IMR-90 (cell line): ENCODE data around the gene PAPPA. TPM values are rescaled to one million over a fixed set of nuclear protein-coding genes. Genes with fewer than 3 reads are reported as not detected.

ENCODE experiments used
- ATAC-seq: fragments of 200-7000 bp; cut with Tn5 transposase; 2 replicates; pipeline ENCODE4 v1.9.1; 2020; ENCODE audit warnings: low read depth, mild to moderate bottlenecking, moderate library complexity
- BruUV-seq: library from RNA; stranded (reverse); fragments of 400-500 nt; replicated peaks from 2 replicates; lab custom pipeline; 2021; lab: Mats Ljungman, UMichigan
- CTCF ChIA-PET: fragments of 300-600 bp; formaldehyde crosslinking; extraction: SDS; loops from one replicate; lab custom pipeline; 2021; ENCODE audit warnings: antibody characterized with exemption; lab: Yijun Ruan, JAX
- POLR2A ChIA-PET: fragments of 300-600 bp; sonication (Branson Sonifier 250); formaldehyde crosslinking; loops from one replicate; lab custom pipeline; 2022; ENCODE audit warnings: antibody characterized with exemption; ENCODE audit not compliant: unreplicated experiment; lab: Charles Lee
- DNase-seq: peaks from one replicate; pipeline ENCODE4 v3.0.0; 2013
- H2AFZ ChIP-seq: replicated peaks from 2 replicates; pipeline ENCODE3; 2013; ENCODE audit warnings: low read length, mild to moderate bottlenecking; ENCODE audit not compliant: poor library complexity
- H2AK5ac ChIP-seq: 2 replicates; pipeline ENCODE4 v1.6.1; 2013; ENCODE audit warnings: low read depth, low read length, inconsistent platforms
- H2AK9ac ChIP-seq: replicated peaks from 2 replicates; pipeline ENCODE3; 2013; ENCODE audit warnings: mild to moderate bottlenecking, low read depth, low read length, moderate library complexity; ENCODE audit not compliant: poor library complexity
- H2BK120ac ChIP-seq: 2 replicates; pipeline ENCODE4 v1.6.1; 2013; ENCODE audit warnings: low read depth, low read length, inconsistent platforms
- H2BK15ac ChIP-seq: 3 replicates; pipeline ENCODE4 v1.6.1; 2013; ENCODE audit warnings: low read depth, low read length, inconsistent platforms
- H2BK20ac ChIP-seq: 2 replicates; pipeline ENCODE4 v1.6.1; 2013; ENCODE audit warnings: low read depth, mild to moderate bottlenecking, inconsistent platforms, low read length, moderate library complexity
- H2BK5ac ChIP-seq: 2 replicates; pipeline ENCODE4 v1.6.1; 2013; ENCODE audit warnings: mild to moderate bottlenecking, low read depth, low read length, inconsistent platforms; ENCODE audit not compliant: poor library complexity, severe bottlenecking
- H3K14ac ChIP-seq: replicated peaks from 2 replicates; pipeline ENCODE4 v1.6.1; 2013; ENCODE audit warnings: low read depth, low read length, inconsistent platforms
- H3K18ac ChIP-seq: 2 replicates; pipeline ENCODE4 v1.6.1; 2013; ENCODE audit warnings: low read depth, low read length, control low read depth
- H3K23ac ChIP-seq: 2 replicates; pipeline ENCODE4 v1.6.1; 2013; ENCODE audit warnings: low read depth, low read length, inconsistent platforms
- H3K27ac ChIP-seq: 2 replicates; pipeline ENCODE4 v1.5.1; 2013; ENCODE audit warnings: mild to moderate bottlenecking, control low read depth, low read length; ENCODE audit not compliant: insufficient read depth
- H3K27me3 ChIP-seq: 2 replicates; pipeline ENCODE4 v1.6.1; 2013; ENCODE audit warnings: low read length; ENCODE audit not compliant: control insufficient read depth, insufficient read depth
- H3K36me3 ChIP-seq: 2 replicates; pipeline ENCODE4 v1.6.1; 2013; ENCODE audit warnings: low read length, mixed read lengths; ENCODE audit not compliant: control insufficient read depth, insufficient read depth
- H3K4ac ChIP-seq: 2 replicates; pipeline ENCODE4 v1.6.1; 2013; ENCODE audit warnings: low read depth, low read length, inconsistent platforms
- H3K4me1 ChIP-seq: 2 replicates; pipeline ENCODE4 v1.6.1; 2013; ENCODE audit warnings: low read length, mixed read lengths; ENCODE audit not compliant: control insufficient read depth, insufficient read depth
- H3K4me2 ChIP-seq: 2 replicates; pipeline ENCODE4 v1.6.1; 2013; ENCODE audit warnings: low read depth, mild to moderate bottlenecking, control low read depth, low read length, moderate library complexity
- H3K4me3 ChIP-seq: 2 replicates; pipeline ENCODE4 v1.5.1; 2013; ENCODE audit warnings: low read depth, mild to moderate bottlenecking, control low read depth, low read length, moderate library complexity; ENCODE audit not compliant: insufficient read depth
- H3K56ac ChIP-seq: 2 replicates; pipeline ENCODE4 v1.6.1; 2013; ENCODE audit warnings: low read length, inconsistent platforms; ENCODE audit not compliant: insufficient read depth; ENCODE audit errors: extremely low read depth
- H3K79me1 ChIP-seq, 2 experiments: 2 replicates each; pipeline ENCODE4 v1.6.1; 2013; ENCODE audit warnings: low read length in 2 of 2, inconsistent platforms in 1 of 2, low read depth in 1 of 2
- H3K9ac ChIP-seq: 2 replicates; pipeline ENCODE4 v1.6.1; 2013; ENCODE audit warnings: low read depth, low read length, control low read depth
- H3K9me1 ChIP-seq: 2 replicates; pipeline ENCODE4 v1.6.1; 2013; ENCODE audit warnings: low read length, inconsistent platforms; ENCODE audit not compliant: insufficient read depth
- H3K9me3 ChIP-seq: 2 replicates; pipeline ENCODE4 v1.6.1; 2013; ENCODE audit warnings: low read length; ENCODE audit not compliant: control insufficient read depth, insufficient read depth
- H4K20me1 ChIP-seq: 2 replicates; pipeline ENCODE4 v1.6.1; 2013; ENCODE audit warnings: low read length, inconsistent platforms; ENCODE audit not compliant: insufficient read depth
- H4K5ac ChIP-seq: 2 replicates; pipeline ENCODE4 v1.6.1; 2013; ENCODE audit warnings: mild to moderate bottlenecking, low read depth, low read length, control low read depth
- H4K8ac ChIP-seq, 2 experiments: 2 replicates each; pipeline ENCODE4 v1.6.1; 2013; ENCODE audit warnings: low read depth in 2 of 2, low read length in 2 of 2, control low read depth in 1 of 2, inconsistent platforms in 1 of 2
- H4K91ac ChIP-seq: 2 replicates; pipeline ENCODE4 v1.6.1; 2013; ENCODE audit warnings: low read depth, low read length, inconsistent platforms; ENCODE audit not compliant: insufficient read depth
- BHLHE40 ChIP-seq: fragments of 150-350 bp; IDR thresholded peaks from 2 replicates; pipeline ENCODE4 v1.6.1; 2016; ENCODE audit warnings: mild to moderate bottlenecking, low read depth, low read length
- MAZ ChIP-seq: IDR thresholded peaks from 2 replicates; pipeline ENCODE4 v1.6.1; 2012; ENCODE audit warnings: low read depth, mild to moderate bottlenecking, low read length, improper control_type of control experiment, moderate library complexity, borderline replicate concordance
- RFX5 ChIP-seq: IDR thresholded peaks from 2 replicates; pipeline ENCODE4 v1.8.0; 2012; ENCODE audit warnings: low read depth, mild to moderate bottlenecking, low read length, moderate library complexity
- SMC3 ChIP-seq: fragments of 150-350 bp; IDR thresholded peaks from 2 replicates; pipeline ENCODE4 v1.6.1; 2016; ENCODE audit warnings: low read depth, mild to moderate bottlenecking, antibody characterized with exemption, low read length, moderate library complexity
- WGBS, 2 experiments: methylation state at CpG; one replicate each; pipeline versions ENCODE4 v1.1.5 to v1.1.7; 2013; ENCODE audit warnings: missing lambda C conversion rate in 2 of 2; ENCODE audit not compliant: insufficient read length in 1 of 2; ENCODE audit errors: extremely low coverage in 2 of 2; 5-methylcytosine and 5-hydroxymethylcytosine counted together
- dilution Hi-C: fragments of 300-500 bp; cut with HindIII; formaldehyde crosslinking; loops from one replicate; pipeline ENCODE4 v1.14.3; 2018; ENCODE audit warnings: low sequenced_read_pairs; ENCODE audit not compliant: unreplicated experiment
- in situ Hi-C: fragments of 300-500 bp; cut with MboI; formaldehyde crosslinking; loops from 3 replicates; pipeline ENCODE4 v1.14.3; 2019; ENCODE audit warnings: low sequenced_read_pairs, inconsistent platforms, mixed read lengths
- intact Hi-C: fragments of 100-400 bp; cut with micrococcal nuclease; formaldehyde crosslinking; loops from 2 replicates; pipeline ENCODE4 v1.10.0; 2022
- polyA plus RNA-seq, 3 experiments: library from polyadenylated mRNA; depleted of rRNA; stranded (reverse); fragments of >200 nt; gene quantifications; 2 replicates each; pipeline ENCODE4 v1.2.3, GENCODE V29; 2012; ENCODE audit warnings: low replicate concordance in 1 of 3
- total RNA-seq: library from RNA; depleted of rRNA; stranded (reverse); fragments of >200 nt; gene quantifications from 2 replicates; pipeline ENCODE4 v1.2.3, GENCODE V29; 2012

The PAPPA gene
- total and polyA plus RNA-seq, 2 of the 4 experiments (the other 2 are of a cell fraction): 8.3 to 12.4 TPM

DNA sequence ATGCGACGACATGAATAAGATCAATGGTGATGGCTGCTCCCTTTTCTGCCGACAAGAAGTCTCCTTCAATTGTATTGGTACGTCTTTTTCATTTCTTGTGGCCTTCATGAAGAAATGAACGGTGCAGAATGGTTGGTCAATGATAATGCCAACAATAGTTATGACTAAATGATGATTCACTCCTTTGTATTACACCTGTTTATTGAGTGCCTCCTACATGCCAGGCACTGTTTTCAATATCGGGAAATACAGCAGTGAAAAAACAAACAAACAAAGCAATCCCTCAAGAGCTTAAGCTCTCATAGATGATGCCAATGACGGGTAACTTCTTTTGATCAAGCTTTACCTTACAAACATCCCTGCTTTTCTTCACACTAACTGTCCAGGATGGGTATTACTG lies 117.7 kb downstream of the PAPPA start:
- no peak overlapping the region for H2BK20ac ChIP-seq
- H3K9me3 ChIP-seq: no peaks in the 10 kb centered on the region
- dilution Hi-C loops (no loop called here), intact Hi-C loops (no loop called here), in situ Hi-C loops (no loop called here)
- no peak overlapping the region for H2BK15ac ChIP-seq
- peaks cover 3% of the 10 kb centered on the region; the same call in 1 of the 2 replicates for H3K9me1 ChIP-seq
- H2BK120ac ChIP-seq: no peak overlapping the region
- POLR2A ChIA-PET: no interaction called here
- no peak overlapping the region for H4K91ac ChIP-seq
- H2AFZ ChIP-seq: no peak overlapping the region
- no peak overlapping the region for H3K14ac ChIP-seq
- H3K4me2 ChIP-seq: no peak overlapping the region
- H3K27ac ChIP-seq: no peak overlapping the region
- ATAC-seq: no peak
- H3K4me3 ChIP-seq: no peak overlapping the region
- H3K18ac ChIP-seq: no peak overlapping the region
- no peak overlapping the region for H2AK5ac ChIP-seq
- peaks cover 3 to 8% of the 10 kb centered on the region in 2 experiments; a peak in 1 of 4 replicates for H3K79me1 ChIP-seq
- peaks cover 47% of the 10 kb centered on the region for H3K36me3 ChIP-seq
- H3K4ac ChIP-seq: no peak overlapping the region
- TF ChIP-seq BHLHE40: no peak
- TF ChIP-seq SMC3: no peak
- no peak for TF ChIP-seq RFX5
- no peak for TF ChIP-seq MAZ
- CTCF ChIA-PET: no interaction called here
- no peaks in the 10 kb centered on the region; the same call in none of the 2 replicates for H3K4me1 ChIP-seq
- H3K56ac ChIP-seq: no peak overlapping the region
- whole genome bisulfite sequencing, 2 experiments: no CpG with 5 or more reads among the region's 7 CpGs
- no peak overlapping the region for H2AK9ac ChIP-seq
- no peaks in the 10 kb centered on the region for H3K27me3 ChIP-seq
- no peak for DNase-seq
- no peak overlapping the region for H4K8ac ChIP-seq
- peaks cover 3% of the 10 kb centered on the region; the same call in 1 of the 2 replicates for H4K20me1 ChIP-seq
- no peak overlapping the region for H3K23ac ChIP-seq
- H3K9ac ChIP-seq: no peak overlapping the region
- H2BK5ac ChIP-seq: no peak overlapping the region
- H4K5ac ChIP-seq: no peak overlapping the region
- BruUV-seq: no TSS peak
